HG03175 (cell line): ENCODE results near the gene NTM.

Experiments
- ATAC-seq: cut with Tn5 transposase; IDR thresholded peaks from one replicate; pipeline ENCODE4 v1.9.1; 2021; ENCODE audit warnings: mild to moderate bottlenecking, moderate library complexity; ENCODE audit not compliant: unreplicated experiment

The NTM gene

DNA sequence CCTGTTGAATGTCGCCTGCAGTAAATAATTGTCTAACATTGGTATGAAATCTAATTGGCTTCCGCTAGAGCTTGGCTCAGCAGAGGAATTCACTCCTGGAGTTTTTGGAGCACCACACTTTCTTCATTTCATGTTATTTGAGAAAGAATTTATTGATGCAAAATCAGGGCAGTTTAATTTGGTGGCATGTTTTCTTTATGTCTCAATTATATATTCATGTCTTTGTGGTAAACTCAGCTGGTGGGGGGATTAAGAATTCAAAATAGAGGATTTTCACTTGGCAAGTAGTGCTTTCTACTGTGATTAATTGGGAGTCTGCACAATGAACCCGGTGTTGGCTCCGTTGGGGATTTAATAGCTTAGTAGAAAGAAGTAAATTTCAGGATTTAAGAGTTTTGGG is 784.4 kb downstream of the NTM start:
- ATAC-seq = no peak

DNA sequence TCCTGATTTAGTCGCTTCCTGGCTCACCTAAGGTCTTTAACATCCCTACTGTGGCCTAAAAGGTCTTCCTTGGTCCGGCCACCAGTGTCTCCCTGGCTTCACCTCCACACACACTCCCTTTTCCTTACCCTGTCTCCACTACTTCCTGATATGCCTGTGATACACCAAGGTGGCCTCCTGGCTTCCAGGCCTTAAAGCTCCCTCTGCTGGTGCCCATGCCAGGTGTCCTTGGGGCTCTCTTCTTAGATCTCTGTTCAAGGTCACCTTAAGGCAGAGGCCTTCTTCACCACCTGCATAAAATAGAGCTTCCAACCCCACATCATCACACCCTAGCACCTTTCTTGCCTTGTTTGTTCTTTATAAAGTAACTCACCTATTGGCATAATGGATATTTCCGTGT is 787.7 kb downstream of the NTM start:
- no peak for ATAC-seq

DNA sequence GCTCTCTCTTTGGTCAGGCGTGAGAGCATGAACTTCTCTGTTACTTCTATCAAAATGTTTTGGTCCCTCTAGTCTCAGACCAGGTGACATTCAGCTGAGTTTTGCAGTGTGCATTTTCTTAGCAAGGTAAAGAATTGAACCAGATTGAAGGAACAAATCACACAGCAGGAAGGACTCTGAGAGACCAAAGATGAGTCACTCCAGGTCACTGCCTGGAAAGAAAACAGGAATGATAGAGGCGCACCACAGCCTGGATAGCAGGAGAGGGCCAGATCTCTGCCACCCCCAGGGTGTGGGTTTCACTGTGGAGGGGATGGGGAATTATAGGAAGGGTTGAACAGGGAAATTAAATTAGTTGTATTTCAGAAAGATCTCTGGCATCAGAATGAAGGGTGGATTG is 788.3 kb downstream of the NTM start:
- no peak for ATAC-seq

DNA sequence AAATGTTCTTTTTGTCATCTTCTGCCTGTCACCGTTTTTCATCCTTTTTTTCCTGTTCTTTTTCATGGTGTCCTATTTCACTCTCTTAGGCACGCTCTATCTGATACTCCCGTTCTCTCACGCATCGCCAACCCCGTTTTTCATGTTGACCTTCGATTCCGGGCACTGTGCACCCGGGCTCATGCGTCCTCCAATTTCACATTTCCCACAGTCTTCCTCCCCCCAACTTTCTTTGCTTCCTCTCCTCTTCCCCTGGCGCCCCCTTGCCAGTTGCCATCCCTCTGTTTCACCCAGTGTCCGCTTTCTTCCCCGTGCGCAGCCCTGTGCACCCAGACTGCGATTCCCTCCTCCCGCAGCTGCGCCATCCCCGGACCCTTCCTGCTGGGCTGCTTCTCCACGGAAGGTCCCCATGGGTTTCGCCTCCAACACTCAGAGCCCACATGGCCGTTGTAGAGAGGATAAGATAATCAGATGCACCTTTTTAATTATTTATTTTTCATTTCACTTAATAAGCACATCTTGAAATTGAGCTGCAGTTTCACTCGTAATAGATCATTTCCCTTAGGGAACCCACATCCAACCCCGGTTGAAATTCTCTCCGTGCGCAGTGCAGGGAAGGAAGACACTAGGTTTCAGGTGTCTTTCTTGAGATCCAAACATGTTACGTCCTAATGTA is 791.1 kb downstream of the NTM start:
- ATAC-seq = no peak

DNA sequence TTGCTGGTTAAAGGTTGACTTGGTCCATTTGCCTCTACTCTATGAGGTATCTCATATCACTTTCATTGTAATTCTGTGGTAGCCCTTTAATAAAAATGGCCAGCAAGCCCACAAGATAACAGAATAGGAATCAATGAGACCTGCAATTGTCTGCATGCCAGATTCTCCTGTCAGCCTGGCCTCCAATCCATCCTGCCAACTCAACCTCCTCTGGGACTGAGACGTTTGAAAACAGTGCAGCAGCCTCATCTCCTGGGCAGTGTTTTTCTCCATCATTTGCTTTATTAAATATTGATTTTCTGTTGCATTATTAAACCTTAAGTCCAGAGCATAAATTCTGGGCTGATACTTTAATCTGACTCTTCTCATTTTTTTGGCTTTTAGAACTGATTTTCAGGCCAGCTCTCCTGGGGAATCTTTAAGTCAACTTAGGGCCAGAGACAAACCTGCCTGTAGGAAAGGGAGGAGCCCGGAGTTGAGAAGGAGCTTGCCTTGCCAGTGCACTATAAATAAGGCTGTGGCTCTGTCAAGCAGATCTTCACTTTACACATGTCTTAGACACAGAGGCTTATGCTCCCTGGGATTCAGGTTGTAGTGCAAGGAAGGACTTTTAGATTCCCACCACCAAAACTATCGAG is 798.0 kb downstream of the NTM start:
- no peak for ATAC-seq

DNA sequence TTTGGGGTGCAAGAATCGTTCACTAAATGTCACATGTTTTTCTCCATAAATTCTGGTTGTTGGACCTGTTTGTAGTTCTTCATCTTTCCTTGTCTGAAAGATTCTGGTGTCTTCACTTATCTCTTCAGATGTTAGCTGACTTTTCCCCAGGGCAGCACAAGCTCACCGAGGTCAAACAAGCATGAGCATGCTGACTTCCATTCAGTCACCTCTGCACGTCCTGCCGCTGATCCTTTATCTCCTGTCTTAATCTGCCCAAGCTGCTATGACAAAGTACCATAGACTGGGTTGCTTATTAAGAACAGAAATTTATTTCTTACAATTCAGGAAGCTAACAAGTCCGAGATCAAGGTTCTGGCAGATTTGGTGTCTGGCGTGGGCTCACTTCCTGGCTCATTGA is 800.6 kb downstream of the NTM start:
- ATAC-seq = no peak

DNA sequence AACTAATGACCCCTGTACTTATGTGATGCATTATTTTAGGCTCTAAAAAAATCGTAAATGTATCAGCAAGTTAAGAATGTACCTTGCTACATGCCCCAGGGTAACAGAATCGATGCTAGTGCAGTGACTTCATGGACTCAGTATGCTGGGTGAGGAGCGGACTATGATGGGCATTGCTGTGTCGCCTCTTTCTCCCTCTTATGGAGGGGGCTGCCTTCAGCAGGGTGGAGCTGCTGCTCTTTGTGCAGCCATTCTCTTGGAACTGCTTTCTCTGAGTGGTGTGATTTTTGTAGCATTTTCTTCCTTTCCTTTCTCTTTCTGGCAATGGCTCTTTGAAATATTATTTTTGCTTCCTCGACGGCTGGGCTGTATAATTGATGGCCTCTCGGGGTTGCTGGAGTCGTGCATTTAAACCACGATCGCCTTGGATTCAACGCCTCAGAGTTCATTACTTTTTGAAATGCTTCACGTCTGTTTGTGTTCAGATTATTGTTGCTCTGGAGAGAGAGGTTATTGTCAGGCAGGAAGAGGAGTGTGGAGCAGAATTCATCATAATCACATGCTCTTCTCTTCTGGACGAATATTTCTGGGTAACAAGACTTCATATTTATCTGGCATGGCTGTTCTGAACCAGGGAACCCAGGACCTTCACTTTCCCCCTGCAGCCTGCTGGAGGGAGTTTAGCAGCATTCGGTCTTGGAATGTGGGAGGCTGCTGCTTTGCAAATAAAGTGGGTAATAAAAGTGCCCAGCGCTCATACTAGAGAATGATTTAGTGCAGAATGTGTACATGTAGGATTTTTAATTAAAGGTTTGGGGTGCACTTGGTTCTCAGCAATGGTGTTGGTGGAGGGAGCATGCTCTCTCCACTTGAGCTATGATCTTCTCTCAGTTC is 804.2 kb downstream of the NTM start:
- no peak for ATAC-seq

DNA sequence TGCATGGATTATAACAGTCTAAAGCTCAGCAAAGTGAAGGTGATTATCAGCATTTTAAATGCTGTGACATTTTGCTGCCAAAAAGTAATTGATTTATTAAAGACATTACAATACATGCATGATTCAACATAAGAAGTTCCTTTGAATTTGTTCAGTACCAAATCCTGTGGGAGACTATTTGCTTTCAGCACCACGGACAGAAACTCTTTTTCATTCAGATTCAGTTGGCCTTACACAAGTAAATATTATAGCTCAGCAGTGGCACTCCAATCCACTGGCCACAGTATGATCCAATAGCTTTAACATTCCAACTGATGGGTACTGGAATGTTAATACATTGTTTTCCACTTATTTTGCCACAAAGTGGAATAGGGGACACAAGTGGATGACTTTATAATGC is 806.7 kb downstream of the NTM start:
- no peak for ATAC-seq

DNA sequence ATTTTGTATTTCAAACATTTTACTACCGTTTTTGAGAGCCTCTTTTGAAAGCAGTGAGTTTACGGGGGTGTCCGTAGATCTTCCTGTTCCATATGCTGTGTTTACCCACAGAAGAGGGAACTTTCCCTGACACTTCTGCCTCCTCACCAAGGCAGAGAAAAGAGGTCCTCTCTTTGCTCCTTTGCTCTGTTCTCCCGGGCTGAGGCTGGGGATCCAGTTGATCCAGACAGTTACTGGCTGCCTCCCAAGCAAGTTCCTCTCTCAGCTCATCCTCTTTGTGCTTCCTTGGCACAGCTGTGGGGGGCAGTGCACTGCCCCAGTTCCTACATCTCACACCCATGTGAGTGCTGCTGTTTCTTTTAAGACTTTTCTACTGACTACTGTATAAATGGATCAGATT is 813.7 kb downstream of the NTM start:
- no peak for ATAC-seq

DNA sequence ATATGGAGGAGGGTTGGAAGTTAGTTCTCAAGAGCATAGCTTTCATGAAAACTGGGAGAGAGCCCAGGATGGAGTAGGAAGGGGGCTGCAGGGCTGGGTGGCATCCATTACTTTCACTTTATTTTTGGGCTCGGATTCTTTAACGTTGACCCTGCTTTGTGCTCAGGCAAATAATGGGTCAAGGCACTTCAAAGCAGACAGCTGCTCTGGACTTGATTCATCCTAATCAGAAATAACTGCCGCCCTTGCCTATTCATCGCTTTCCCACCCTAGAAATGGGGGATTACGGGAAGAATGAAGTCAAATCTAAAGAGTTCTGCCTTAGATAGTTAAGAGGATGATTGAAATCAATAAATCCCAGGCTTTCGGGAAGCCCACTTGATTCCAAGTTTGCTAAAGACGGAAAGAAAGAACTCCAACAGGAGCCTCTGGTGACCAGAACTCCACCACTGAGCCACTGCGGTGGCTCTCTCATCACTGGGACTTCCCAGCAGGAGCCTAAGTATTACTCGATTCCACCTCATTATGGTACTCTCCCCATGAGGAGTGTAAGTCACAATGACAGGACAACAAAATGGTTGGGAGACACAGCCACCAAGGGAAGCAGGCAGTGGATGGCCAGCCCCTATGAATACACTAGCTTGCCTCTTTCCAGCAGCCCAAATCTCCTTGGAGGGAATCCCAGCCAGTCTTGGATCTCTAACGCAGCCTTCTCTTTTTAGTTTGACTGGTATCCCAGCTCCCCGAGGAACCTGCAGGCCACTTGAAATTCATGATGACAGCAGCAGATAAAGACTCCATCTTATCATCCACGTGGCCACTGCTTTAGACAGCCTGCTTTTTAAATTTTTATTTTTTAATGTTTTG is 815.5 kb downstream of the NTM start:
- ATAC-seq = no peak

DNA sequence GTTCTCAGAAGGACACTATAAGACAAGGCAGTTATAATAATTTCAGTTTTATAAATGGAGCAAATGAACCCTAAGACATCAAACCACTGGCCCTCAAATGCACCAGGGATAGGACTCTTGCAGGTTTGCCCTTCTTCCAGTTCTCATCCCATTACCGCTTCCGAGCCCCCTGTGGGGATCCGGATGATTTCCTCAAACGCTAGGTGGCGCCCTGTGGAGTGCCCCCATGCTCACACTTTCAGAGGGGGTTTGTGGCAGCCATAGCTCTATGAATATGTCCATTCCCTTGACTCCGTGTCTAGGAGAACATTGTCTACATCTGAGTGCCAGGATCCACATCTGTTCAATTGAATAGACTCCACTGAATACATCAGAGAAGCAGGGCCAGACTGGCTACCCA is 816.3 kb downstream of the NTM start:
- ATAC-seq = no peak

DNA sequence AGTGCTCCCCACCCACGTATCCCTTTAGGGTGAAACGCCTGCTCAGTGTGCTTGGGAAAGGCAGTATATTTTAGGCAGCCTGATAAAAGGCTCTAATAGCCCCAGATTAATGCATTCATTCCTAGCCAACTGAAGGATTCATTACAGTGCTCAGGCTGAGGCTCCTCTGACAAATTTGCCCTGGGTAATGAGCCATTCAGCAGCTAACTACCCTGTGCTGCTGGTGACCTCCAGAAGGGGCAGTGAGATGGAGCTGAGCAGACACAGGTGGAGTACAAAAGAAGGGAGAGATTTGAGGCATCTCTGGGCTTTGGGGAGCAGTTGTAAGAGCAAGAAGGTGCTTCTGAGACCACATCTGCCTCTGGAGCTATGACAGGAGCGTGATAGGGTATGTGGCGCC is 817.0 kb downstream of the NTM start:
- no peak for ATAC-seq

DNA sequence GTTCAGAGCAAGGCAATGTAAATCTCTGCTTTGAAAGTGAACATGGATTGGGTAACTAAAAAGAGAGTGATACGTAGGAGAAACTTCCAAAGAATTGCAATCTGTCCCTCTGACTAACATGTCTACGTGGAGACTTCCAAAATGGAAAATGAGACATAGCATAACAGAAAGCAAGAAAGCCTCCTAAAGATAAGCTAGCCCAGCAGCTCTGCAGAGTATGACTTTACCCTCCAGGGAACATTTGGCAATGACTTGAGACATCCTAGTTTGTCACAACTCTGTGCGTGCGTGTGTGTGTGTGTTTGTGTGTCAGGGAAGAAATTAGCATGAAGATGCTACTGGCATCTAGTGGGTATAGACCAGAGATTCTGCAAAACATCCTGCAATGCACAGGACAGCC is 817.4 kb downstream of the NTM start:
- no peak for ATAC-seq

DNA sequence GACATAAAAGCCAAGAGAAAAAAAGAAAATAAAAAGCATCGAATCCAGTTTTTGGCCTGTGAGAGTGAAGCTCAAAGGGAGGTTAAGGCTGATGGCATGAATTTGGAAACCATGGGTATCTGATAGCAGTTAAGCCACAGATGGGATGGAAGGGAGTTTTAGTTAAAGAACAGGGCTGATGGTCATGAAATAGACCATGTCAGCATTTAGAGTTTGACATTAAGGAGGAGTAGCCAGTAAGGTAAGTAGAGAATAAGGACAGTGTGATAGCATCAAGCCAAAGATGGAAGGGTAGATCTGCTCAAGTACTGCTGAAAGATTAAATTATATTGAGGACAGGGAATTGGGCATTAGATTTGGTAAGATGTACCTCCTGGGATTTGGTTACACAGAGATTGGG is 826.5 kb downstream of the NTM start:
- ATAC-seq = no peak

DNA sequence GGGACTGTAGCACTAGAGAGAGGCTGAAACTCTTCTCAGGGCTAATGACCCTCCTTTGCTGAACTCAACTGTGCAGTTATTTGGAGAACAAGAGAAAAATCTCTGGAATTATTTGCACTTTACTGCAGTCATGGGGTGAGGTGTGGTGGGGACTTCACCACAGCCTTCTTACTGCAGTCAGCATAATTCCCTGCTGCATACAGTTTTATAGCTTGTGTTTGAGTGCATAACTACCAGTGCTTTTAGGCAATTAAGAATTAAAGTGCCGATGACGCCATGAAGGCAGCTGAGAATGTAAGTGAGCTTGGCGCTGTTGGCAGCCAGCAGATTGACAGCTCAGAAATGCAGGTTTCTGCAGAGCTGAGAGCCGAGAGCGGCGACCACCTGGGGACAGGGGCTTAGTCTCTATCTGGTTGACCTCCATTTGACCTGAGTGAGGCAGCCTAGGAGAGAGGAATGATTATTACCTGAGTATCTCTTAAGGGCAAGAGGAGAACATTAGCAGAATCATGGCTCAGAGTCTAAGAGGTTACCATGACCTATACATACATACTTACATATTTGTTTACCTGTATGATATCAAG is 830.0 kb downstream of the NTM start:
- ATAC-seq = no peak

DNA sequence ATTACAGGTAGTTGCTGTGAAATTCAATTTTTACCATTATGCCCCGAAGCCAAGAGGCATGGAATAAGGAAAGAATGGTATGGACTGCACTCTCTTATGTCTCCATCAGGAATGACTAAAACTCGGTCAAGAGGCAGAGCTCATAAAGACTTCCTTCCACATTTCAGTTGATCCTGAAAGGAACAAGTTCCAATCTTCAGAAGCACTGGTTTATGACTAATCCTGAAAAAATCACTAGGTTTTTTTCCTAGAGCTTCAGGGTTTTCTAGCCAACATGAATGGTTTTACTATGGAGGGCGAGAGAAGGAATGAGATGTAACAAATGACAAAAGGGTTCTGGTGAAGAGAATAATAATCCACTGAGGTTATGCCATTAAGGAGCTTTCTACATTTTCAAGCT is 832.2 kb downstream of the NTM start:
- no peak for ATAC-seq

DNA sequence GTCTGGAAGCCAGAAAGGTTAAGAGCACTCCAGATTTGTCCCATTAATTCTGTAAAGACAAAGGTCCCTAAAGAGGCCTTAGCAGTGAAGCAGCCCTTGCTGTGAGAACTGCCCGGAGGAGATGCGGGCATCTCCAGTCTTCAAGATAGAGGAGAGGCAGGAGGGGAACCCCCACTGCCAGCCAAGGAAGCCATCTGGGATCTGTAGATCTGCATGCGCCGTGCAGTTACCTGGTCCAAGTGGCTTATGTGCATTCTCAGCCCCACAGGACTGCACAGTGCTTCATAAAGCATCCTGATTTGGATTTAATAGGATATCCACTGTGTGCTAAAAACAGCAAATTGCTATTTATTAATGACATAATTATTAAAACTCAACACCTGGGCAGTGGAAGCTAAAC is 834.6 kb downstream of the NTM start:
- no peak for ATAC-seq

DNA sequence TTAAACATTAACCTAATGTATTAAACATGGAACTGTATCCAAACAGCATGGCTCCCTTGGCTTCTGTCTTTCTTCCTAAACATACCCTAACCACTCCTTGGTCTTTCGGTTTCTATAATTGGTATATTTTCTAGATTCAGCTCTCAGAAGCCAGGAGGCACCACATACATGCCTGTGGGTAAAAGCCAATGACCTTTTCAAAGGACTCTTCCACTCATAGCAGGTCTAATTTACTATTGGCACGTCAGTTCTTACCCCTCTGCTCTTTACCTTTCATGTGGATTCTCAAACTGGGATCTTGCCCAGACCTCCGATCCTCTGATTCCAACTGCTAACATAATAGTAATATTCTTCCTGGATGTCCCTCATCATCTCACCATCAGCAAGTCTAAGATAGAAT is 835.1 kb downstream of the NTM start:
- ATAC-seq = no peak

DNA sequence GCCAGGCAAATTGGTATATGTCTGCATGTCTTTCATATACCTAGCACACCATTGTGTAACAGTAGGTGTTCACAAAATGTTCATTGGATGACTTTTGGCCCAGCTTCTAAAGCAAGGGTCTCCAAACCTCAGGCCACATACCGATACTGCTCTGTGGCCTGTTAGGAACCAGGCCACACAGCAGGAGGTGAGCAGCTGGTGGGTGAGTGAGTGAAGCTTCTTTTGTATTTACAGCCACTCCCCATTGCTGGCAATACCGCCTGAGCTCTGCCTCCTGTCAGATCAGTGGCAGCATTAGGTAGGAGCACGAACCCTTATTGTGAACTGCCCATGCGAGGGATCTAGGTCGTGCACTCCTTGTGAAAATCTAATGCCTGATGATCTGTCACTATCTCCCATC is 836.6 kb downstream of the NTM start:
- ATAC-seq = no peak

DNA sequence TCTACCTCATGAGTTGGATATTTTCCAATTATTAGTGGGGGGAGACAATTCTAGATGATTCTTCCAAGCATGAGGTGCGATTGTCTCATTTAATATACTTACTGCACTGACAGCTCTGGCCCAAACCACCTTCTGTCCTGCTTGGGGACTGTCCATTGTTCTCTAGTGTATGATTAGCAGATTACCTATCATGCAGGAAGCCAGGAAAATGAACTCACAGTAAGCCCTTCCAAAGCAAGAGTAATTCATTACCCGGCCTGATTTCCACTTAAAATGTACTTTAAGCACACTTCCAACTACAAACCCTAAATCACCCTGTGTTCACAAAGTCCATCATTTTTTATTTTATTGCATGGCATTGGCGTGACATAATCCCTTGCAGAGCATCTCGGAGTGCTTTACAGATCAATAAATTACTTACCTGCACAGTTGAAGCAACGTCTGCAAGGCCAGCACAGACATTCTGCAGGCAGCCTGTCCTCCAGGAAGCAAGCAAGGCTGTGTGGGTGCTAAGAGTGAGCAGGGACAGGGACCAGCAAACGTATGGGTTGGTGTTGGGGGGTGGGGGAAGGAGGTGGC is 838.2 kb downstream of the NTM start:
- no peak for ATAC-seq
